SK-N-MC (cell line): Measurements from ENCODE around the gene RGL3.

Experiments used
- EZH2 ChIP-seq: fragments of 200-600 bp; sonication (generic); IDR thresholded peaks from one replicate; pipeline ENCODE4 v1.6.1; 2017; ENCODE audit warnings: antibody characterized with exemption
- POLR2AphosphoS5 ChIP-seq: IDR thresholded peaks from 2 replicates; pipeline ENCODE4 v1.6.1; 2012; ENCODE audit warnings: mild to moderate bottlenecking, low read depth, low read length, borderline replicate concordance

DNA sequence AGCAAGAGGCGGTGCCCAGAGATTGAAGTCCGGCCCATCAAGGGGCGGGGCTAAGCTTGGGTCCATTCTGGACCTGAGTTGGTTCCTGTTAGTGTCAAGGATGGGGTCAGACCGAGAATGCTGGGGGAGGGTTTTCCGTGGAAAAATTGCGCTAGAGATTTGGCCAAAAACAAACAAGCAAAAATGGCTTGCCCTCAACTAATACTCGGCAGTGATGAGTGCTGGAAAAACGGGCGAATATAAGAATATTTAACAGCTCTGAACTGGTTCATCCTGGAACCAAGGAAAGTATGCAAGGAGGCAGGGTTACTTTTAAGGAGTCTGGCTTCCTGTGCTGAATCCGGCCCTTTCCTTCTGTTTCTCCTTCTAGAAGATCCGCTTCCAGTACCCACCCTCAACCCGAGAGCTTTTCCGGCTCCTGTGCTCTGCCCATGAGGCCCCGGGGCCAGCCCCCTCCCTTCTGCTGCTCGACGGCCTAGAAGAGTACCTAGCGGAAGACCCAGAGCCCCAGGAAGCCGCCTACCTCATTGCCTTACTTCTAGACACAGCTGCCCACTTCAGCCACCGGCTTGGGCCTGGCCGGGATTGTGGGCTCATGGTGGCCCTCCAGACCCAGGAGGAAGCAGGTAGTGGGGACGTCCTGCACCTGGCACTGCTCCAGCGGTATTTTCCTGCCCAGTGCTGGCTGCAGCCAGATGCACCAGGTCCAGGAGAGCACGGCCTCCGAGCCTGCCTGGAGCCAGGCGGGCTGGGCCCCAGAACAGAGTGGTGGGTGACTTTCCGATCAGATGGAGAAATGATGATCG lies 43.8 kb downstream of the RGL3 start:
- no peak for TF ChIP-seq EZH2
- no peak for TF ChIP-seq POLR2AphosphoS5
